SJSA1 (cell line): ENCODE results near the gene LCNL1. TPM values are rescaled to one million over a fixed set of nuclear protein-coding genes. Genes with fewer than 3 reads are reported as not detected.

ENCODE experiments used
- DNase-seq, 2 experiments: peaks; one replicate each; pipeline ENCODE4 v3.0.0-alpha.2; 2015 to 2020; ENCODE audit warnings: low spot score in 2 of 2, low read depth in 1 of 2
- H3K27ac ChIP-seq: fragments of 250-450 bp; sonication (Bioruptor Pico); 2 replicates; pipeline ENCODE4 v1.5.1; 2020; ENCODE audit warnings: mild to moderate bottlenecking, moderate library complexity
- H3K27me3 ChIP-seq: fragments of 250-450 bp; sonication (Bioruptor Pico); replicated peaks from 2 replicates; pipeline ENCODE4 v1.5.1; 2020; ENCODE audit warnings: mild to moderate bottlenecking, moderate library complexity
- H3K36me3 ChIP-seq: fragments of 250-450 bp; sonication (Bioruptor Pico); 2 replicates; pipeline ENCODE4 v1.5.1; 2020; ENCODE audit warnings: mild to moderate bottlenecking
- H3K4me1 ChIP-seq: fragments of 250-450 bp; sonication (Bioruptor Pico); replicated peaks from 2 replicates; pipeline ENCODE4 v1.6.1; 2021; ENCODE audit warnings: mild to moderate bottlenecking
- H3K4me3 ChIP-seq: fragments of 250-450 bp; sonication (Bioruptor Pico); 2 replicates; pipeline ENCODE4 v1.5.1; 2020; ENCODE audit warnings: mild to moderate bottlenecking
- H3K9me3 ChIP-seq: fragments of 250-450 bp; sonication (Bioruptor Pico); replicated peaks from 2 replicates; pipeline ENCODE4 v1.5.1; 2020; ENCODE audit warnings: mild to moderate bottlenecking
- total RNA-seq: library from RNA; depleted of rRNA; stranded (reverse); fragments of >200 nt; shearing (Covaris generic); gene quantifications from 2 replicates; pipeline ENCODE4 v1.2.3, GENCODE V29; 2014

The LCNL1 gene
- total RNA-seq, 1 experiment from 2014 or later = not detected

GRCh38 chr9:136943291-136944211, 39.2 kb upstream of the LCNL1 start:
- Histone ChIP-seq H3K4me3 (peak overlapping the region; percentile 100), H3K27me3 (no peaks in the 10 kb centered on the region), H3K4me1 (peaks cover 30% of the 10 kb centered on the region), H3K9me3 (no peaks in the 10 kb centered on the region; the same call in 1 of the 2 replicates), H3K27ac (peak overlapping the region; percentile 85), H3K36me3 (peaks cover 55% of the 10 kb centered on the region)
- DNase-seq = no peak

GRCh38 chr9:136944212-136944518, 38.6 kb upstream of the LCNL1 start:
- peak overlapping the region; percentile 85 for H3K27ac ChIP-seq
- peaks cover 53% of the 10 kb centered on the region for H3K36me3 ChIP-seq
- DNase-seq = peak in 1 of 2 experiments; percentile 62
- H3K4me3 ChIP-seq = peak overlapping the region; percentile 100
- H3K27me3 ChIP-seq = no peaks in the 10 kb centered on the region
- peaks cover 30% of the 10 kb centered on the region for H3K4me1 ChIP-seq
- H3K9me3 ChIP-seq = no peaks in the 10 kb centered on the region; the same call in 1 of the 2 replicates

GRCh38 chr9:136944519-136945332, 38.1 kb upstream of the LCNL1 start, which contains the start of the genes C8G and FBXW5:
Gene C8G (plus strand): TSS chr9:136945243. CDS start chr9:136945321, 78 bp downstream.
Gene FBXW5 (minus strand): TSS chr9:136944738. CDS start chr9:136944083, 655 bp downstream.
- peak; percentile 82 to 93 for DNase-seq
- peaks cover 47% of the 10 kb centered on the region for H3K36me3 ChIP-seq
- H3K4me1 ChIP-seq = peaks cover 33% of the 10 kb centered on the region
- no peaks in the 10 kb centered on the region; the same call in 1 of the 2 replicates for H3K9me3 ChIP-seq
- H3K27me3 ChIP-seq = no peaks in the 10 kb centered on the region
- peak within 1 kb of the TSS; percentile 100 for H3K4me3 ChIP-seq
- H3K27ac ChIP-seq = peak within 1 kb of the TSS; percentile 85

- Histone ChIP-seq H3K27me3 (no peaks in the 10 kb centered on the region), H3K27ac (no peak overlapping the region), H3K4me3 (no peak overlapping the region; the same call in 1 of the 2 replicates), H3K9me3 (no peaks in the 10 kb centered on the region; the same call in none of the 2 replicates), H3K4me1 (peaks cover 41% of the 10 kb centered on the region), H3K36me3 (peaks cover 39% of the 10 kb centered on the region)
- DNase-seq = no peak
Measured at GRCh38 chr9:136945333-136946227, 37.2 kb upstream of the LCNL1 start.

GRCh38 chr9:136946228-136947027, 36.4 kb upstream of the LCNL1 start:
- H3K27me3 ChIP-seq = no peaks in the 10 kb centered on the region
- H3K9me3 ChIP-seq = no peaks in the 10 kb centered on the region; the same call in none of the 2 replicates
- no peak overlapping the region for H3K4me3 ChIP-seq
- peaks cover 42% of the 10 kb centered on the region for H3K4me1 ChIP-seq
- H3K27ac ChIP-seq = no peak overlapping the region
- peaks cover 30% of the 10 kb centered on the region for H3K36me3 ChIP-seq
- DNase-seq = no peak

GRCh38 chr9:136947028-136947891, 35.5 kb upstream of the LCNL1 start:
- Histone ChIP-seq H3K4me1 (peaks cover 42% of the 10 kb centered on the region), H3K36me3 (peaks cover 22% of the 10 kb centered on the region), H3K4me3 (no peak overlapping the region), H3K27ac (no peak overlapping the region), H3K9me3 (no peaks in the 10 kb centered on the region; the same call in none of the 2 replicates), H3K27me3 (no peaks in the 10 kb centered on the region)
- no peak for DNase-seq

GRCh38 chr9:136947955-136948510, 34.8 kb upstream of the LCNL1 start:
- DNase-seq = peak in 1 of 2 experiments; percentile 14
- no peaks in the 10 kb centered on the region; the same call in none of the 2 replicates for H3K9me3 ChIP-seq
- no peak overlapping the region for H3K4me3 ChIP-seq
- H3K27me3 ChIP-seq = no peaks in the 10 kb centered on the region
- H3K4me1 ChIP-seq = peaks cover 38% of the 10 kb centered on the region
- peaks cover 14% of the 10 kb centered on the region for H3K36me3 ChIP-seq
- no peak overlapping the region for H3K27ac ChIP-seq

GRCh38 chr9:136949239-136949816, 33.5 kb upstream of the LCNL1 start:
- H3K4me3 ChIP-seq = peak overlapping the region; percentile 33
- no peaks in the 10 kb centered on the region for H3K27me3 ChIP-seq
- no peaks in the 10 kb centered on the region; the same call in none of the 2 replicates for H3K9me3 ChIP-seq
- peaks cover 1% of the 10 kb centered on the region for H3K36me3 ChIP-seq
- no peak overlapping the region for H3K27ac ChIP-seq
- no peak for DNase-seq
- peaks cover 25% of the 10 kb centered on the region for H3K4me1 ChIP-seq

- DNase-seq = peak; percentile 65 to 80
- H3K9me3 ChIP-seq = no peaks in the 10 kb centered on the region; the same call in 1 of the 2 replicates
- H3K36me3 ChIP-seq = no peaks in the 10 kb centered on the region
- H3K4me1 ChIP-seq = peaks cover 20% of the 10 kb centered on the region
- H3K27me3 ChIP-seq = no peaks in the 10 kb centered on the region
- H3K4me3 ChIP-seq = peak overlapping the region; percentile 33
- no peak overlapping the region for H3K27ac ChIP-seq
Measured at GRCh38 chr9:136949817-136950655, 32.8 kb upstream of the LCNL1 start.

- peaks cover 20% of the 10 kb centered on the region for H3K4me1 ChIP-seq
- no peaks in the 10 kb centered on the region; the same call in 1 of the 2 replicates for H3K9me3 ChIP-seq
- H3K36me3 ChIP-seq = no peaks in the 10 kb centered on the region
- no peaks in the 10 kb centered on the region for H3K27me3 ChIP-seq
- no peak for DNase-seq
- H3K4me3 ChIP-seq = no peak overlapping the region
- no peak overlapping the region for H3K27ac ChIP-seq
Measured at GRCh38 chr9:136950656-136951276, 32.0 kb upstream of the LCNL1 start.
